ENCODE data around the gene KCTD5. TPM values are rescaled to one million over a fixed set of nuclear protein-coding genes. Genes with fewer than 3 reads are reported as not detected.

The KCTD5 gene
- total and polyA plus RNA-seq, 9 of the 15 experiments (the other 6 are each of a cell fraction or from before 2014, with no cell fraction given) = 0.73 to 58.3 (median 32.3) TPM

- no peak for TF ChIP-seq ZNF655 (CRISPR knock-in tag; IDR thresholded peaks at IDR 0.05)
- peak; percentile 63; the same call in 1 of the 2 replicates for TF ChIP-seq E2F1 (CRISPR knock-in tag; IDR thresholded peaks at IDR 0.05)
- peak; percentile 42; the same call in 1 of the 2 replicates for TF ChIP-seq MYC (IDR thresholded peaks at IDR 0.05; ENCODE audit: low read depth, low read length)
- TF ChIP-seq MYC (CRISPR knock-in tag; IDR thresholded peaks at IDR 0.05; ENCODE audit: borderline replicate concordance, low read depth) = no peak
- no peak for TF ChIP-seq IRF2 (CRISPR knock-in tag; IDR thresholded peaks at IDR 0.05)
- TF ChIP-seq, protein P1, sequence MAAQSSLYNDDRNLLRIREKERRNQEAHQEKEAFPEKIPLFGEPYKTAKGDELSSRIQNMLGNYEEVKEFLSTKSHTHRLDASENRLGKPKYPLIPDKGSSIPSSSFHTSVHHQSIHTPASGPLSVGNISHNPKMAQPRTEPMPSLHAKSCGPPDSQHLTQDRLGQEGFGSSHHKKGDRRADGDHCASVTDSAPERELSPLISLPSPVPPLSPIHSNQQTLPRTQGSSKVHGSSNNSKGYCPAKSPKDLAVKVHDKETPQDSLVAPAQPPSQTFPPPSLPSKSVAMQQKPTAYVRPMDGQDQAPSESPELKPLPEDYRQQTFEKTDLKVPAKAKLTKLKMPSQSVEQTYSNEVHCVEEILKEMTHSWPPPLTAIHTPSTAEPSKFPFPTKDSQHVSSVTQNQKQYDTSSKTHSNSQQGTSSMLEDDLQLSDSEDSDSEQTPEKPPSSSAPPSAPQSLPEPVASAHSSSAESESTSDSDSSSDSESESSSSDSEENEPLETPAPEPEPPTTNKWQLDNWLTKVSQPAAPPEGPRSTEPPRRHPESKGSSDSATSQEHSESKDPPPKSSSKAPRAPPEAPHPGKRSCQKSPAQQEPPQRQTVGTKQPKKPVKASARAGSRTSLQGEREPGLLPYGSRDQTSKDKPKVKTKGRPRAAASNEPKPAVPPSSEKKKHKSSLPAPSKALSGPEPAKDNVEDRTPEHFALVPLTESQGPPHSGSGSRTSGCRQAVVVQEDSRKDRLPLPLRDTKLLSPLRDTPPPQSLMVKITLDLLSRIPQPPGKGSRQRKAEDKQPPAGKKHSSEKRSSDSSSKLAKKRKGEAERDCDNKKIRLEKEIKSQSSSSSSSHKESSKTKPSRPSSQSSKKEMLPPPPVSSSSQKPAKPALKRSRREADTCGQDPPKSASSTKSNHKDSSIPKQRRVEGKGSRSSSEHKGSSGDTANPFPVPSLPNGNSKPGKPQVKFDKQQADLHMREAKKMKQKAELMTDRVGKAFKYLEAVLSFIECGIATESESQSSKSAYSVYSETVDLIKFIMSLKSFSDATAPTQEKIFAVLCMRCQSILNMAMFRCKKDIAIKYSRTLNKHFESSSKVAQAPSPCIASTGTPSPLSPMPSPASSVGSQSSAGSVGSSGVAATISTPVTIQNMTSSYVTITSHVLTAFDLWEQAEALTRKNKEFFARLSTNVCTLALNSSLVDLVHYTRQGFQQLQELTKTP (IDR thresholded peaks at IDR 0.05; ENCODE audit: low read depth in 1 of 2, partially characterized antibody in 2 of 2) = peak in 1 of 2 experiments; percentile 60
- peak; percentile 51; the same call in 1 of the 2 replicates for TF ChIP-seq LCOR (CRISPR knock-in tag; IDR thresholded peaks at IDR 0.05)
- TF ChIP-seq MAZ (CRISPR knock-in tag; conservative IDR thresholded peaks at IDR 0.05 in 1 of 2, IDR thresholded peaks at IDR 0.05 in 1 of 2) = peak in 1 of 2 experiments; percentile 80; a peak in 3 of 4 replicates
- TF ChIP-seq MIER1 (IDR thresholded peaks at IDR 0.05; ENCODE audit: low read depth) = peak; percentile 89
- no peak for TF ChIP-seq HDAC8 (tag; IDR thresholded peaks at IDR 0.05)
- peak; percentile 96 for TF ChIP-seq ZNF511 (CRISPR knock-in tag; IDR thresholded peaks at IDR 0.05)
- no peak for TF ChIP-seq CREBBP (IDR thresholded peaks at IDR 0.05; ENCODE audit: low read depth, low read length)
- TF ChIP-seq TGIF2 (CRISPR knock-in tag; IDR thresholded peaks at IDR 0.05) = peak; percentile 89; the same call in 1 of the 2 replicates
- 0 out of 2 replicates have a peak, but pooled peaks have one; percentile 50 for TF ChIP-seq ZBTB43 (CRISPR knock-in tag; IDR thresholded peaks at IDR 0.05)
- no peak for TF ChIP-seq NFE2L1 (tag; IDR thresholded peaks at IDR 0.05; ENCODE audit: borderline replicate concordance, low read depth)
- TF ChIP-seq CCNT2 (IDR thresholded peaks at IDR 0.05; ENCODE audit: borderline replicate concordance, extremely low read depth, insufficient read length, low read depth, low read length) = peak; percentile 38
- peak in 1 of 2 experiments; percentile 69; a peak in 1 of 4 replicates for TF ChIP-seq TEAD1 (CRISPR knock-in tag; IDR thresholded peaks at IDR 0.05)
- TF ChIP-seq ZNF24 (IDR thresholded peaks at IDR 0.05) = no peak
- TF ChIP-seq NFIC (IDR thresholded peaks at IDR 0.05) = no peak
These were observed 33.2 kb downstream of the KCTD5 start (continued) for GRCh38 chr16:2715519-2715918.
